Spleen (tissue), 7 donors: ENCODE results near the gene SCYGR3.

Source experiments
- CTCF ChIP-seq, 11 experiments: fragments of 200-600 bp in 7 of 11; fragments of 450-650 bp in 4 of 11; sonication (generic) in 4 of 11; IDR thresholded peaks in 8 of 11; conservative IDR thresholded peaks in 3 of 11; 1 replicate in 7 of 11; 2 replicates in 4 of 11; pipeline versions ENCODE4 v1.4.0 to v1.8.0; 2016 to 2021; ENCODE audit warnings: antibody characterized with exemption in 11 of 11, inconsistent platforms in 4 of 11, mild to moderate bottlenecking in 1 of 11
- POLR2A ChIP-seq, 3 donors: fragments of 450-650 bp; IDR thresholded peaks; one replicate each; pipeline ENCODE4 v1.5.1; 2017; ENCODE audit warnings: antibody characterized with exemption in 3 of 3, mild to moderate bottlenecking in 1 of 3
- donor health status: DM: no; HTN: no; CAD: no; lungs with moderate emphysema.
- donor health status: DM: no; HTN: no; CAD: no.
- donor health status: DM: no; HTN: no; CAD: no.

- no peak for TF ChIP-seq CTCF (IDR thresholded peaks at IDR 0.05 in 8 of 11, conservative IDR thresholded peaks at IDR 0.05 in 3 of 11)
- TF ChIP-seq POLR2A (IDR thresholded peaks at IDR 0.05): no peak
Measured at GRCh38 chr2:227577555-227577954, 37.1 kb downstream of the SCYGR3 start.
